HL-60 (cell line): Measurements from ENCODE around the gene SEMA3D.
"Not testable (repeated sequence)": the region's sequence is repeated elsewhere in the genome, so short reads cannot be mapped to it uniquely, and the experiment has no call there.

Experiments used
- DNase-seq, 2 experiments: peaks; one replicate each; pipeline ENCODE4 v3.0.0-alpha.2; 2010 to 2020; ENCODE audit warnings: low read depth in 1 of 2, low spot score in 1 of 2
- H3K27ac ChIP-seq: fragments of 250-450 bp; sonication (Bioruptor Pico); replicated peaks from 2 replicates; pipeline ENCODE4 v1.5.1; 2020; ENCODE audit warnings: mild to moderate bottlenecking, moderate library complexity
- H3K27me3 ChIP-seq: fragments of 250-450 bp; sonication (Bioruptor Pico); 2 replicates; pipeline ENCODE4 v1.5.1; 2021; ENCODE audit warnings: mild to moderate bottlenecking, moderate library complexity; ENCODE audit not compliant: insufficient read depth, poor library complexity, severe bottlenecking
- H3K4me3 ChIP-seq: replicated peaks from 2 replicates; pipeline ENCODE4 v1.5.1; 2011; ENCODE audit warnings: mild to moderate bottlenecking, control low read depth, low read length; ENCODE audit not compliant: insufficient read depth
- CTCF ChIP-seq: IDR thresholded peaks from one replicate; pipeline ENCODE4 v1.5.1; 2011; ENCODE audit warnings: low read length, control low read depth, inconsistent platforms; ENCODE audit not compliant: insufficient read depth
- GABPA ChIP-seq: IDR thresholded peaks from 2 replicates; pipeline ENCODE4 v1.6.1; 2012; ENCODE audit warnings: low read depth
- POLR2AphosphoS5 ChIP-seq: IDR thresholded peaks from 2 replicates; pipeline ENCODE4 v1.6.1; 2012; ENCODE audit warnings: low read depth
- REST ChIP-seq: IDR thresholded peaks from 2 replicates; pipeline ENCODE4 v1.6.1; 2012; ENCODE audit warnings: low read depth; ENCODE audit not compliant: insufficient replicate concordance
- SPI1 ChIP-seq: IDR thresholded peaks from 2 replicates; pipeline ENCODE4 v1.6.1; 2012; ENCODE audit warnings: low read depth, mild to moderate bottlenecking, borderline replicate concordance

SEMA3D gene

GRCh38 chr7:84997626-84998025 is 189.2 kb downstream of the SEMA3D start:
- no peak overlapping the region for H3K4me3 ChIP-seq
- no peak overlapping the region for H3K27ac ChIP-seq
- DNase-seq: no peak
- H3K27me3 ChIP-seq: no peaks in the 10 kb centered on the region
- TF ChIP-seq SPI1 (peak; percentile 5; the same call in 1 of the 2 replicates), POLR2AphosphoS5 (no peak)

GRCh38 chr7:84992954-84993353 is 193.9 kb downstream of the SEMA3D start:
- H3K27me3 ChIP-seq, H3K4me3 ChIP-seq, H3K27ac ChIP-seq, DNase-seq: not testable (repeated sequence)

- no peak overlapping the region for H3K4me3 ChIP-seq
- no peak overlapping the region for H3K27ac ChIP-seq
- no peaks in the 10 kb centered on the region for H3K27me3 ChIP-seq
- DNase-seq: no peak
- TF ChIP-seq GABPA (no peak), CTCF (no peak), SPI1 (no peak), REST (no peak), POLR2AphosphoS5 (no peak)
Observed at GRCh38 chr7:84985073-84985784, 201.6 kb downstream of the SEMA3D start.

- H3K27ac ChIP-seq: no peak overlapping the region
- TF ChIP-seq SPI1: no peak
- TF ChIP-seq GABPA: no peak
- TF ChIP-seq POLR2AphosphoS5: no peak
- TF ChIP-seq CTCF: no peak
- TF ChIP-seq REST: no peak
- H3K27me3 ChIP-seq: no peaks in the 10 kb centered on the region
- DNase-seq: no peak
- no peak overlapping the region for H3K4me3 ChIP-seq
Observed at GRCh38 chr7:84982199-84982598, 204.7 kb downstream of the SEMA3D start.
